Measurements from ENCODE around the gene SNN.

DNA sequence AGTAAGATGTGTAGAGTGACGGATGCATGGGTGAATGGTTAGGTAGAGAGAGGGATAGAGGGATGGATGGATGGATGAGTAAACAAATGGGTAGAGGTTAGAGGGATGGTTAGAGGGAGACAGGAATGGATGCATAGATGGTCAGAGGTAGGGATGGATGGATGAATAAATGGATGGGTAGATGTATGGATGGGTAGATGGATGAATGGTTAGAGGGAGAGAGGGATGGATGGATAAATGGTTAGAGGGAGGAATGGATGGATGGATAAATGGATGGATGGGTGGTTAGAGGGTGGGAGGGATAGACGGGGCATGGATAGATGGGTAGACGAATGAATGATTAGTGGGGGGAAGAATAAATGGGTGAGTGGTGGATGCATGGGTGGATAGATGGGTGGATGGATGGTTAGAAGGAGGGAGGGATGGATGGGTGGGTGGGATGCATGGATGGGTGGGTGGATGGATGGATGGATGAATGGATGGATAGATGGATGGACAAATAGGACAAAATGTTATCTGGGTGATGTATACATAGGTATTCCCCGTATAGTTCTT, 29.2 kb upstream of the SNN start:
- TF ChIP-seq, protein P1, sequence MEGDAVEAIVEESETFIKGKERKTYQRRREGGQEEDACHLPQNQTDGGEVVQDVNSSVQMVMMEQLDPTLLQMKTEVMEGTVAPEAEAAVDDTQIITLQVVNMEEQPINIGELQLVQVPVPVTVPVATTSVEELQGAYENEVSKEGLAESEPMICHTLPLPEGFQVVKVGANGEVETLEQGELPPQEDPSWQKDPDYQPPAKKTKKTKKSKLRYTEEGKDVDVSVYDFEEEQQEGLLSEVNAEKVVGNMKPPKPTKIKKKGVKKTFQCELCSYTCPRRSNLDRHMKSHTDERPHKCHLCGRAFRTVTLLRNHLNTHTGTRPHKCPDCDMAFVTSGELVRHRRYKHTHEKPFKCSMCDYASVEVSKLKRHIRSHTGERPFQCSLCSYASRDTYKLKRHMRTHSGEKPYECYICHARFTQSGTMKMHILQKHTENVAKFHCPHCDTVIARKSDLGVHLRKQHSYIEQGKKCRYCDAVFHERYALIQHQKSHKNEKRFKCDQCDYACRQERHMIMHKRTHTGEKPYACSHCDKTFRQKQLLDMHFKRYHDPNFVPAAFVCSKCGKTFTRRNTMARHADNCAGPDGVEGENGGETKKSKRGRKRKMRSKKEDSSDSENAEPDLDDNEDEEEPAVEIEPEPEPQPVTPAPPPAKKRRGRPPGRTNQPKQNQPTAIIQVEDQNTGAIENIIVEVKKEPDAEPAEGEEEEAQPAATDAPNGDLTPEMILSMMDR (IDR thresholded peaks at IDR 0.05) = no peak
- TF ChIP-seq, protein P2, sequence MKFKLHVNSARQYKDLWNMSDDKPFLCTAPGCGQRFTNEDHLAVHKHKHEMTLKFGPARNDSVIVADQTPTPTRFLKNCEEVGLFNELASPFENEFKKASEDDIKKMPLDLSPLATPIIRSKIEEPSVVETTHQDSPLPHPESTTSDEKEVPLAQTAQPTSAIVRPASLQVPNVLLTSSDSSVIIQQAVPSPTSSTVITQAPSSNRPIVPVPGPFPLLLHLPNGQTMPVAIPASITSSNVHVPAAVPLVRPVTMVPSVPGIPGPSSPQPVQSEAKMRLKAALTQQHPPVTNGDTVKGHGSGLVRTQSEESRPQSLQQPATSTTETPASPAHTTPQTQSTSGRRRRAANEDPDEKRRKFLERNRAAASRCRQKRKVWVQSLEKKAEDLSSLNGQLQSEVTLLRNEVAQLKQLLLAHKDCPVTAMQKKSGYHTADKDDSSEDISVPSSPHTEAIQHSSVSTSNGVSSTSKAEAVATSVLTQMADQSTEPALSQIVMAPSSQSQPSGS (CRISPR knock-in tag; IDR thresholded peaks at IDR 0.05; ENCODE audit: borderline replicate concordance, low read depth) = no peak
- TF ChIP-seq USF2 (CRISPR knock-in tag; IDR thresholded peaks at IDR 0.05) (no peak), TEAD4 (CRISPR knock-in tag; IDR thresholded peaks at IDR 0.05) (no peak), SP1 (CRISPR knock-in tag; conservative IDR thresholded peaks at IDR 0.05) (no peak)
